IMR-90 (cell line): ENCODE results near the gene EEPD1.

Source experiments
- CEBPB ChIP-seq: IDR thresholded peaks from 2 replicates; pipeline ENCODE4 v1.6.1; 2012; ENCODE audit warnings: low read depth, low read length, improper control_type of control experiment
- CTCF ChIP-seq: conservative IDR thresholded peaks from 2 replicates; pipeline ENCODE4 v1.5.1; 2012; ENCODE audit warnings: mild to moderate bottlenecking, low read depth, low read length, improper control_type of control experiment
- MAFK ChIP-seq: IDR thresholded peaks from 2 replicates; pipeline ENCODE4 v1.6.1; 2012; ENCODE audit warnings: low read depth, low read length, improper control_type of control experiment
- MAZ ChIP-seq: IDR thresholded peaks from 2 replicates; pipeline ENCODE4 v1.6.1; 2012; ENCODE audit warnings: low read depth, mild to moderate bottlenecking, low read length, improper control_type of control experiment, moderate library complexity, borderline replicate concordance
- POLR2A ChIP-seq: IDR thresholded peaks from 2 replicates; pipeline ENCODE4 v1.6.1; 2012; ENCODE audit warnings: mild to moderate bottlenecking, low read depth, low read length
- RCOR1 ChIP-seq: IDR thresholded peaks from 2 replicates; pipeline ENCODE4 v1.6.1; 2012; ENCODE audit warnings: mild to moderate bottlenecking, low read length, improper control_type of control experiment; ENCODE audit not compliant: insufficient replicate concordance
- TF ChIP-seq, protein P1 (sequence below): fragments of 150-350 bp; IDR thresholded peaks from 2 replicates; pipeline ENCODE4 v1.6.1; 2017; ENCODE audit warnings: mild to moderate bottlenecking, antibody characterized with exemption, low read length, low read depth

- TF ChIP-seq POLR2A (no peak), CTCF (no peak), RCOR1 (no peak), MAZ (no peak), CEBPB (peak; percentile 78), MAFK (no peak)
- TF ChIP-seq, protein P1, sequence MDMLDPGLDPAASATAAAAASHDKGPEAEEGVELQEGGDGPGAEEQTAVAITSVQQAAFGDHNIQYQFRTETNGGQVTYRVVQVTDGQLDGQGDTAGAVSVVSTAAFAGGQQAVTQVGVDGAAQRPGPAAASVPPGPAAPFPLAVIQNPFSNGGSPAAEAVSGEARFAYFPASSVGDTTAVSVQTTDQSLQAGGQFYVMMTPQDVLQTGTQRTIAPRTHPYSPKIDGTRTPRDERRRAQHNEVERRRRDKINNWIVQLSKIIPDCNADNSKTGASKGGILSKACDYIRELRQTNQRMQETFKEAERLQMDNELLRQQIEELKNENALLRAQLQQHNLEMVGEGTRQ = peak; percentile 40; the same call in 1 of the 2 replicates
Observed at GRCh38 chr7:36216063-36216684, 63.1 kb downstream of the EEPD1 start.
